Vein endothelial cell (primary cell): ENCODE measurements around the gene ACP1. TPM values are rescaled to one million over a fixed set of nuclear protein-coding genes. Genes with fewer than 3 reads are reported as not detected.

ENCODE experiments used
- total RNA-seq: library from RNA; depleted of rRNA; stranded (reverse); fragments of >200 nt; gene quantifications from 2 replicates; pipeline ENCODE4 v1.2.3, GENCODE V29; 2012

ACP1 gene
- 93.1 and 94.4 TPM in 2 replicates for total RNA-seq

GRCh38 chr2:264493-265468 is at the start of gene ACP1:
TSS of gene ACP1 (plus strand) at chr2:264947. CDS start at chr2:264965, 18 bp downstream.

GRCh38 chr2:263774-264492 is 814 bp upstream of the ACP1 start, which contains the start of gene SH3YL1:
TSS of gene SH3YL1 (minus strand) at chr2:264032. CDS start at chr2:263984, 48 bp downstream.

GRCh38 chr2:287911-288757 is 23.4 kb downstream of the ACP1 start, which contains the start of gene ALKAL2:
TSS of gene ALKAL2 (minus strand) at chr2:288091. CDS start at chr2:287835, 256 bp downstream.

Other genes starting within 250 kb of the ACP1 start
- under 0.01 TPM in 2 replicates for gene FAM110C, start 218.4 kb upstream of the ACP1 start, total RNA-seq
- gene SH3YL1, start 915 bp upstream of the ACP1 start, total RNA-seq, result 28.1 and 28.6 TPM in 2 replicates
- gene ALKAL2, start 23.1 kb downstream of the ACP1 start, total RNA-seq, result not detected in 2 replicates